ENCODE measurements around the gene RRM2.

DNA sequence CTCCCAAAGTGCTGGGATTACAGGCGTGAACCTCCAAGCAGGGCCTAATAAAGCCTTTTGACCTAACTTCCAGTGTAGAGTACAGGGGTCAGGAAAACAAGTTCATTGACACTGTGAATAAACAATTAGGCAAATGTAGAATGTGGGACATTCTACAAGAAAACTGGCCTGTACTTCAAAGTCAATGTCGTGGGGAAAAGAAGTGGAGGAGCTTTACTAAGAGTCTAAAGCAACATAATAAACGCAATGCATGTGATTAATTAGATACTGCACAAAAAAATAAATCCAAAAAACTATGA is 3.6 kb upstream of the RRM2 start:
- TF ChIP-seq, protein P1, sequence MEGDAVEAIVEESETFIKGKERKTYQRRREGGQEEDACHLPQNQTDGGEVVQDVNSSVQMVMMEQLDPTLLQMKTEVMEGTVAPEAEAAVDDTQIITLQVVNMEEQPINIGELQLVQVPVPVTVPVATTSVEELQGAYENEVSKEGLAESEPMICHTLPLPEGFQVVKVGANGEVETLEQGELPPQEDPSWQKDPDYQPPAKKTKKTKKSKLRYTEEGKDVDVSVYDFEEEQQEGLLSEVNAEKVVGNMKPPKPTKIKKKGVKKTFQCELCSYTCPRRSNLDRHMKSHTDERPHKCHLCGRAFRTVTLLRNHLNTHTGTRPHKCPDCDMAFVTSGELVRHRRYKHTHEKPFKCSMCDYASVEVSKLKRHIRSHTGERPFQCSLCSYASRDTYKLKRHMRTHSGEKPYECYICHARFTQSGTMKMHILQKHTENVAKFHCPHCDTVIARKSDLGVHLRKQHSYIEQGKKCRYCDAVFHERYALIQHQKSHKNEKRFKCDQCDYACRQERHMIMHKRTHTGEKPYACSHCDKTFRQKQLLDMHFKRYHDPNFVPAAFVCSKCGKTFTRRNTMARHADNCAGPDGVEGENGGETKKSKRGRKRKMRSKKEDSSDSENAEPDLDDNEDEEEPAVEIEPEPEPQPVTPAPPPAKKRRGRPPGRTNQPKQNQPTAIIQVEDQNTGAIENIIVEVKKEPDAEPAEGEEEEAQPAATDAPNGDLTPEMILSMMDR (IDR thresholded peaks at IDR 0.05) = no peak
- TF ChIP-seq POLR2A (IDR thresholded peaks at IDR 0.05) = no peak
